K562 (cell line): ENCODE measurements around the gene EYA2. TPM values are rescaled to one million over a fixed set of nuclear protein-coding genes. Genes with fewer than 3 reads are reported as not detected.

Experiments used
- ATAC-seq: fragments of 200-7000 bp; cut with Tn5 transposase; 3 replicates; pipeline ENCODE4 v1.9.1; 2020; ENCODE audit warnings: moderate library complexity
- BruUV-seq: library from RNA; stranded (reverse); fragments of 400-500 nt; replicated peaks from 2 replicates; lab custom pipeline; 2021; lab: Mats Ljungman, UMichigan
- CTCF ChIA-PET: fragments of 300-600 bp; formaldehyde crosslinking; extraction: SDS; loops from one replicate; lab custom pipeline; 2021; ENCODE audit warnings: low intra/inter-chr PET ratio; lab: Yijun Ruan, JAX
- POLR2A ChIA-PET: fragments of 300-600, 350-650 bp; sonication (Branson Sonifier 250); formaldehyde crosslinking; extraction: SDS; loops from one replicate; lab custom pipeline; 2021; ENCODE audit warnings: antibody characterized with exemption, inconsistent platforms; lab: Yijun Ruan, JAX
- DNase-seq, 4 experiments: peaks; one replicate each; pipeline versions ENCODE4 v3.0.0 to v3.0.0-alpha.2; 2011 to 2018; ENCODE audit warnings: low spot score in 3 of 4, mixed read lengths in 3 of 4; ENCODE audit errors: extremely low read depth in 1 of 4
- FAIRE-seq: peaks from 2 replicates; lab custom pipeline; 2011; peaks lifted over from hg19 to GRCh38; lab: Jason Lieb, UNC
- H2AFZ ChIP-seq: 2 replicates; pipeline ENCODE4 v1.6.0; 2011; ENCODE audit warnings: low read depth, low read length, control low read depth, inconsistent platforms
- H3K27ac ChIP-seq: fragments of 200-600 bp; 3 replicates; pipeline ENCODE4 v1.8.0; 2011; ENCODE audit warnings: low read depth, mild to moderate bottlenecking, control low read depth, inconsistent platforms, low read length, moderate library complexity, mixed read lengths; ENCODE audit errors: extremely low read depth
- H3K27me3 ChIP-seq, 2 experiments: fragments of 300-600 bp in 1 of 2; 2 replicates in 1 of 2; 3 replicates in 1 of 2; pipeline versions ENCODE4 v1.6.0 to v1.8.0; 2011; ENCODE audit warnings: inconsistent platforms in 2 of 2, low read length in 2 of 2, mild to moderate bottlenecking in 1 of 2, mixed read lengths in 1 of 2, moderate library complexity in 1 of 2; ENCODE audit not compliant: control insufficient read depth in 2 of 2, insufficient read depth in 2 of 2
- H3K36me3 ChIP-seq: fragments of 300-600 bp; 3 replicates; pipeline ENCODE4 v1.8.0; 2011; ENCODE audit warnings: mild to moderate bottlenecking, low read length, inconsistent platforms; ENCODE audit not compliant: control insufficient read depth, insufficient read depth
- H3K4me1 ChIP-seq, 2 experiments: fragments of 200-600 bp in 1 of 2; replicated peaks in 1 of 2; 2 replicates in 1 of 2; 3 replicates in 1 of 2; pipeline versions ENCODE4 v1.5.1 to v1.8.0; 2011; ENCODE audit warnings: inconsistent platforms in 2 of 2, low read length in 2 of 2, mild to moderate bottlenecking in 1 of 2, mixed read lengths in 1 of 2, moderate library complexity in 1 of 2; ENCODE audit not compliant: control insufficient read depth in 2 of 2, insufficient read depth in 2 of 2
- H3K4me2 ChIP-seq: 2 replicates; pipeline ENCODE4 v1.6.1; 2011; ENCODE audit warnings: low read length, control low read depth, inconsistent platforms, mixed read lengths; ENCODE audit not compliant: insufficient read depth
- H3K4me3 ChIP-seq: fragments of 200-600 bp; sonication (generic), shearing (Covaris generic); 2 replicates; pipeline ENCODE4 v1.5.1; 2016; ENCODE audit warnings: control low read depth, inconsistent platforms
- H3K79me2 ChIP-seq: fragments of 200-600 bp; 3 replicates; pipeline ENCODE4 v1.8.0; 2011; ENCODE audit warnings: low read length, inconsistent platforms; ENCODE audit not compliant: control insufficient read depth, insufficient read depth
- H3K9ac ChIP-seq, 2 experiments: 2 replicates each; pipeline versions ENCODE4 v1.6.0 to v1.6.1; 2011; ENCODE audit warnings: low read depth in 2 of 2, low read length in 2 of 2, control low read depth in 1 of 2, inconsistent platforms in 1 of 2, mild to moderate bottlenecking in 1 of 2, mixed read lengths in 1 of 2; ENCODE audit not compliant: insufficient read depth in 1 of 2
- H3K9me1 ChIP-seq: one replicate; pipeline ENCODE4 v1.6.0; 2011; ENCODE audit warnings: inconsistent platforms, mild to moderate bottlenecking, low read length, moderate library complexity; ENCODE audit not compliant: control insufficient read depth, insufficient read depth
- H3K9me3 ChIP-seq: replicated peaks from 2 replicates; pipeline ENCODE4 v1.5.1; 2011; ENCODE audit warnings: low read depth, low read length, inconsistent platforms; ENCODE audit not compliant: control insufficient read depth, insufficient read depth
- H4K20me1 ChIP-seq: replicated peaks from 2 replicates; pipeline ENCODE4 v1.6.1; 2011; ENCODE audit warnings: low read length, inconsistent platforms, mixed read lengths; ENCODE audit not compliant: control insufficient read depth, insufficient read depth
- DNMT1 ChIP-seq: fragments of 450-650 bp; IDR thresholded peaks from 2 replicates; pipeline ENCODE4 v1.6.1; 2016; ENCODE audit warnings: antibody characterized with exemption, mild to moderate bottlenecking
- RBM17 ChIP-seq: fragments of 200-400 bp; formaldehyde crosslinking; IDR thresholded peaks from 2 replicates; pipeline ENCODE4 v1.6.1; 2017; ENCODE audit warnings: low read depth, mild to moderate bottlenecking, low read length, borderline replicate concordance
- SMAD2 ChIP-seq: fragments of 150-350 bp; IDR thresholded peaks from 2 replicates; pipeline ENCODE4 v1.6.1; 2014; ENCODE audit warnings: low read depth, mild to moderate bottlenecking, low read length
- ZNF398 ChIP-seq: fragments of 250-450 bp; sonication (Bioruptor Pico); IDR thresholded peaks from 2 replicates; pipeline ENCODE4 v1.8.0; 2021; ENCODE audit warnings: moderate library complexity, mild to moderate bottlenecking, inconsistent platforms
- ZNF79 ChIP-seq: fragments of 250-450 bp; sonication (Bioruptor Pico); IDR thresholded peaks from 2 replicates; pipeline ENCODE4 v1.4.0; 2020; ENCODE audit warnings: low read depth, mild to moderate bottlenecking, moderate library complexity
- WGBS: fragments of 100-300 bp; shearing (Covaris generic); methylation state at CpG from one replicate; pipeline ENCODE4 v1.1.6; 2016; ENCODE audit warnings: low coverage, mixed read lengths; ENCODE audit not compliant: insufficient coverage; ENCODE audit errors: missing lambda C conversion rate; 5-methylcytosine and 5-hydroxymethylcytosine counted together
- in situ Hi-C: fragments of 300-500 bp; cut with MboI; formaldehyde crosslinking; loops from 4 replicates; pipeline ENCODE4 v1.15.0; 2018; ENCODE audit warnings: inconsistent platforms, mixed read lengths
- intact Hi-C: fragments of 100-400 bp; cut with micrococcal nuclease; formaldehyde crosslinking; loops from 2 replicates; pipeline ENCODE4 v1.14.2; 2022
- polyA plus RNA-seq, 8 experiments: library from polyadenylated mRNA; depleted of rRNA in 4 of 8; stranded (reverse) in 5 of 8; unstranded in 3 of 8; fragments of >200 nt; fragmentation: Nextera tagmentation in 2 of 8; fragmentation: Illumina TruSeq in 1 of 8; extraction: Ambion mirVana in 2 of 8; extraction: Trizol in 1 of 8; gene quantifications; 2 replicates each; pipeline versions ENCODE4 v1.2.1 to v1.2.3, GENCODE V29; 2011 to 2014; ENCODE audit warnings: inconsistent platforms in 1 of 8, missing spikeins in 1 of 8
- total RNA-seq, 7 experiments: library from RNA; depleted of rRNA in 6 of 7; stranded (reverse); fragments of >200 nt in 6 of 7; fragmentation: Illumina TruSeq in 2 of 7; extraction: Trizol in 2 of 7; gene quantifications; 2 replicates each; pipeline versions ENCODE4 v1.2.1 to v1.2.3, GENCODE V29; 2011 to 2021; ENCODE audit warnings: low replicate concordance in 1 of 7

The EYA2 gene
- total and polyA plus RNA-seq, 9 of the 15 experiments (the other 6 are each of a cell fraction or from before 2014, with no cell fraction given), result 0.03 TPM; not detected in 8

DNA sequence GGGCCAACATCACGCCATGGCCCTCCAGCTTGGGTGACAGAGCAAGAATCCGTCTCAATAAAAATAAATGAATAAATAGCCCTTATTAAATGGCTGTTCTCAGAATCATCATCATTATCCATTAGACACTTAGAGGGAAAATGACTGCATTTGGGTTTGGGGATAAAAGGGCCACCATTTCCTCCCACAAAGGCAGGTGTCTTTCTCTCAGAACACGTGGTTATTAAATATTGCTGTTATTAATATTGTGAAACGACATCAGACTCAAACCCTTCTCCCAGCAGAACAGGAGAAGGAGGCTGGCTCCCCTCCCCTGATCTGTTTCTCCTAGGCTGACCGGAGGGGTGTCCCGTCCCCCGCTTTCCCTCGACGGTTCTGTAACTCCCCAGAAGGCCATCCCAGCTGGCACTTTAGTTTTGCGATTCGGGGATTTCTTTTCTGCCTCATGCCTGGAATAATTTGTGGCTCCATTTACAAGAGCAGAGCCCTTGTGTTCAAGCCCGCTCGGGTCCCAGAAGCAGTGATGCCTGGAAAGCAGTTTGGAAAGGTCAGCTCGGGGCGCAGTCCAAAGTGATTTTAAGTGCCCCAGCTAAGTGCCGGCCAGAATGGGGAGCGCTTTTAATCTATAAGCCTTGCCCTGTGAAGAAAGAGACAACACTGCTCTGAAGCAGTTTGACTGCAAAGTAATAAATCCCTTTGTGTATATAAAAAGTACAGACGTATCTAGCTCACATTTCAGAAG is 41.9 kb downstream of the EYA2 start:
- ChIA-PET CTCF (no interaction called here), POLR2A (interaction anchor here (1.2 kb wide), 1 partner anchor 10 kb away, joined by 5 read pairs; no protein-coding TSS in a partner anchor)
- 1% methylated on average over 18 of the region's 18 CpGs for WGBS
- no peak for ATAC-seq
- FAIRE-seq, result no peak
- no peak for DNase-seq
- Histone ChIP-seq H2AFZ (no peak overlapping the region), H3K9me3 (no peaks in the 10 kb centered on the region), H3K9me1 (no peaks in the 10 kb centered on the region), H4K20me1 (peaks cover 4% of the 10 kb centered on the region; the same call in 1 of the 2 replicates), H3K4me3 (no peak overlapping the region), H3K4me2 (no peak overlapping the region), H3K27ac (no peak overlapping the region), H3K36me3 (no peaks in the 10 kb centered on the region), H3K79me2 (no peaks in the 10 kb centered on the region), H3K9ac (no peak overlapping the region), H3K27me3 (peaks cover 11 to 19% of the 10 kb centered on the region in 2 experiments; a peak in 4 of 5 replicates), H3K4me1 (no peaks in the 10 kb centered on the region; a peak in 1 of 5 replicates)
- intact Hi-C loops, result no loop called here
- TF ChIP-seq SMAD2 (no peak), RBM17 (no peak), DNMT1 (no peak), ZNF79 (CRISPR knock-in tag) (no peak), ZNF398 (CRISPR knock-in tag) (no peak)
- no TSS peak for BruUV-seq
- in situ Hi-C loops, result no loop called here
